ENCODE measurements around the gene TRIM24. TPM values are rescaled to one million over a fixed set of nuclear protein-coding genes. Genes with fewer than 3 reads are reported as not detected.

Gene TRIM24
- total and polyA plus RNA-seq, 2 experiments from 2014 or later: 3.4 to 7.5 TPM

DNA sequence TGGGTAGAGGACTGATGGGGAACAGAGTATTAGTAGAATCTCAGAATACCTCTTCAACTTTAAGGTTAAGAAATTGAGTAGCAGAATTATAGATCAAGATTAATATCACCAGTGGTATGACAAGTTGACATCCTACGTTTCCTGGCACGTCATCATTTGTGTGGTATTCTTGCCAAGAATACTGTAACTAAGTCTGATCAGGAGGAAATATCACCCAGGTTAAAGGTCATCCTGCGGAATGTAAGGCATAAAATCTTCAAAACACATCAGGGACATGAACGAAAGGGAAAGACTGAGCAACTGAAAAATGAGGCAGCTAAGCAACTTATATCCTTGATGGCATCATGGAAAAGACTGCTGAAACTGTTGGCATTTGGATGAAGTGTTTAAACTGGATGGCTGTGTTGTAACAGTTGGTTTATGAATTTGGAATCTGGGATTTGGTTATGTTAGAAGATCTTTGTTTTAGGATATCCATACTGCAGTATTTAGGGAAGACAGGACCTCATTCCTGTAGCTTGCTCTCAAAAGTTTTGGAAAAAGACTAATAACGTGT is 86.1 kb downstream of the TRIM24 start:
- H3K27ac ChIP-seq: no peak overlapping the region
- no peaks in the 10 kb centered on the region for H3K27me3 ChIP-seq (replicated peaks; ENCODE audit: insufficient read depth)
- no peaks in the 10 kb centered on the region for H3K79me2 ChIP-seq (ENCODE audit: insufficient read depth)
- TF ChIP-seq EZH2 (IDR thresholded peaks at IDR 0.05; ENCODE audit: insufficient read depth, poor library complexity, severe bottlenecking) (no peak), EZH2phosphoT487 (IDR thresholded peaks at IDR 0.05; ENCODE audit: insufficient read depth, low read depth) (no peak)
- H4K20me1 ChIP-seq (ENCODE audit: insufficient read depth): no peaks in the 10 kb centered on the region
- no peak overlapping the region for H3K4me3 ChIP-seq
- no peaks in the 10 kb centered on the region for H3K4me1 ChIP-seq (ENCODE audit: insufficient read depth)
- no peaks in the 10 kb centered on the region for H3F3A ChIP-seq (ENCODE audit: insufficient read depth)
- 96 to 98% methylated on average over 5 of the region's 5 CpGs for WGBS, 2 experiments (ENCODE audit: low coverage in 1 of 2, low lambda C conversion rate in 2 of 2, missing lambda C conversion rate in 2 of 2)
- H3K9ac ChIP-seq: no peak overlapping the region
- in situ Hi-C loops (cut with MboI): no loop called here
- DNase-seq: no peak
- no peaks in the 10 kb centered on the region for H3K9me2 ChIP-seq (ENCODE audit: insufficient read depth)
- no peaks in the 10 kb centered on the region for H3K9me3 ChIP-seq (ENCODE audit: low read depth)
- no peak overlapping the region for H3K4me2 ChIP-seq (ENCODE audit: unreplicated experiment)
- no peaks in the 10 kb centered on the region; the same call in 1 of the 2 replicates for H3K36me3 ChIP-seq (ENCODE audit: low read depth)
- H2AFZ ChIP-seq: no peak overlapping the region

DNA sequence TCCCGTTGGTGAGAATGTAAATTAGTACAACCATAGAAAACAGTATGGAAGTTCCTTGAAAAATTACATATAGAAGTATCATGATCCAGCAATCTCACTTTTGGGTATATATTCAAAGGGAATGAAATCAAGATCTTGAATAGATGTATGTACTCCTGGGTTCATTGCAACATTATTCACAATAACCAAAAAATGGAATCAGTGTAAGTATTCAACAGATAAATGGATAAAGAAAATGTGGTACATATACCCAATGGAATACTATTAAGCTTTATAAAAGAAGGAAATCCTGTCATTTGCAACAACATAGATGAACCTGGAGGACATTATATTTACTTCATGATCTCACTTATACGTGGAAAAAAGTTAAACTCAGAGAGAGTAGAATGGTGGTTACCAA is 86.8 kb downstream of the TRIM24 start:
- H3K4me1 ChIP-seq (ENCODE audit: insufficient read depth): no peaks in the 10 kb centered on the region
- H4K20me1 ChIP-seq (ENCODE audit: insufficient read depth): no peaks in the 10 kb centered on the region
- H3K9ac ChIP-seq: no peak overlapping the region
- H3K27me3 ChIP-seq (replicated peaks; ENCODE audit: insufficient read depth): no peaks in the 10 kb centered on the region
- no peak overlapping the region for H2AFZ ChIP-seq
- H3K4me2 ChIP-seq (ENCODE audit: unreplicated experiment): no peak overlapping the region
- 96 to 99% methylated on average over 2 of the region's 2 CpGs for WGBS, 2 experiments (ENCODE audit: low coverage in 1 of 2, low lambda C conversion rate in 2 of 2, missing lambda C conversion rate in 2 of 2)
- no peaks in the 10 kb centered on the region for H3F3A ChIP-seq (ENCODE audit: insufficient read depth)
- H3K9me3 ChIP-seq (ENCODE audit: low read depth): no peaks in the 10 kb centered on the region
- TF ChIP-seq EZH2phosphoT487 (IDR thresholded peaks at IDR 0.05; ENCODE audit: insufficient read depth, low read depth): no peak
- peaks cover 5% of the 10 kb centered on the region; the same call in 1 of the 2 replicates for H3K36me3 ChIP-seq (ENCODE audit: low read depth)
- H3K79me2 ChIP-seq (ENCODE audit: insufficient read depth): no peaks in the 10 kb centered on the region
- no peak for DNase-seq
- in situ Hi-C loops (cut with MboI): no loop called here
- no peak overlapping the region for H3K4me3 ChIP-seq
- H3K9me2 ChIP-seq (ENCODE audit: insufficient read depth): no peaks in the 10 kb centered on the region
- no peak overlapping the region for H3K27ac ChIP-seq

DNA sequence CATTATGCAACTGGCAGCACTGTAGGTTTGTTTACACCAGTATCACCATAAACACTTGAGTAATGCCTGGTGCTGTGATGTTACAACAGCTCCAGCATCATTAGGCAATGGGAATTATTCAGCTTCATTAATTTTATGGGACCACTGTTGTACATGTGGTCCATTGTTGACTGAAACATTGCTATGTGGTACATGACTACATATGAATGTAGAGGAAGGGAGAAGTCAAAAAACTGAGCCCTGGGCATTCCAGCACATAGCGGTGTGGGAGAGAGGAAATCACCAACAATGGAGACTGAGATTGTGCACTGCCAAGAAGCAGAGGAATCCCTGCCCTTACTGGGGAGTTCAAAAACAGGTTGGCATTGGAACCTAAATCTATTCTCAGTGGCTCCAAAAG is 89.0 kb downstream of the TRIM24 start:
- Histone ChIP-seq H3K4me1 (ENCODE audit: insufficient read depth) (no peaks in the 10 kb centered on the region), H3F3A (ENCODE audit: insufficient read depth) (no peaks in the 10 kb centered on the region), H3K9me2 (ENCODE audit: insufficient read depth) (no peaks in the 10 kb centered on the region), H3K27ac (no peak overlapping the region), H3K79me2 (ENCODE audit: insufficient read depth) (no peaks in the 10 kb centered on the region), H4K20me1 (ENCODE audit: insufficient read depth) (no peaks in the 10 kb centered on the region), H3K36me3 (ENCODE audit: low read depth) (peaks cover 16% of the 10 kb centered on the region), H3K9me3 (ENCODE audit: low read depth) (no peaks in the 10 kb centered on the region), H3K4me2 (ENCODE audit: unreplicated experiment) (no peak overlapping the region), H3K4me3 (no peak overlapping the region), H3K27me3 (replicated peaks; ENCODE audit: insufficient read depth) (no peaks in the 10 kb centered on the region), H2AFZ (no peak overlapping the region), H3K9ac (no peak overlapping the region)
- TF ChIP-seq EZH2 (IDR thresholded peaks at IDR 0.05; ENCODE audit: insufficient read depth, poor library complexity, severe bottlenecking) (no peak), EZH2phosphoT487 (IDR thresholded peaks at IDR 0.05; ENCODE audit: insufficient read depth, low read depth) (no peak)
- no peak for DNase-seq
- WGBS, 2 experiments (ENCODE audit: low coverage in 1 of 2, low lambda C conversion rate in 2 of 2, missing lambda C conversion rate in 2 of 2): 96 to 100% methylated on average over 1 of the region's 1 CpG
- in situ Hi-C loops (cut with MboI): no loop called here

DNA sequence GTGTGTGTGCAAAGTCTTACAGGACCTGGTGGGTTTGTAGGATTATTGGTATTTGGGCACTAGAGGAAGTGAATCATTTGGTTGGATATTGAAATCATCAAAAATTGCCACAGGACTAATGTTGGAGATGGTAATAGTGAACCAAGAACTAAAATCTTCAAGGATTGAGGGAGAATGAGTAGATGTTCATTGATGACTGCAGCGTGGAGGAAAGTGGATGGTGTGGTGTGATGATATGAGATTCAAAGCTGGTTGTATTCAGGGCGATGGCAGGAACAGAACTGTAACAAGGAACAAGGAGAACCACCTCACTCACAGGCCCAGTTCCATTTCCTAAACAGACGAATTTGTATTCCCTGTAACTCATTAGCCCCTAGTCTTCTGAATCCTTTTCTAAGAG is 90.3 kb downstream of the TRIM24 start:
- H3K36me3 ChIP-seq (ENCODE audit: low read depth): peaks cover 25% of the 10 kb centered on the region
- 95 to 97% methylated on average over 3 of the region's 3 CpGs for WGBS, 2 experiments (ENCODE audit: low coverage in 1 of 2, low lambda C conversion rate in 2 of 2, missing lambda C conversion rate in 2 of 2)
- TF ChIP-seq EZH2phosphoT487 (IDR thresholded peaks at IDR 0.05; ENCODE audit: insufficient read depth, low read depth) (no peak), EZH2 (IDR thresholded peaks at IDR 0.05; ENCODE audit: insufficient read depth, poor library complexity, severe bottlenecking) (no peak)
- no peak overlapping the region for H3K4me3 ChIP-seq
- no peaks in the 10 kb centered on the region for H3K9me2 ChIP-seq (ENCODE audit: insufficient read depth)
- in situ Hi-C loops (cut with MboI): no loop called here
- no peaks in the 10 kb centered on the region for H3K4me1 ChIP-seq (ENCODE audit: insufficient read depth)
- H3K4me2 ChIP-seq (ENCODE audit: unreplicated experiment): no peak overlapping the region
- no peaks in the 10 kb centered on the region for H3K27me3 ChIP-seq (replicated peaks; ENCODE audit: insufficient read depth)
- H3K9me3 ChIP-seq (ENCODE audit: low read depth): no peaks in the 10 kb centered on the region
- no peaks in the 10 kb centered on the region for H4K20me1 ChIP-seq (ENCODE audit: insufficient read depth)
- no peak overlapping the region for H2AFZ ChIP-seq
- H3K79me2 ChIP-seq (ENCODE audit: insufficient read depth): no peaks in the 10 kb centered on the region
- no peak overlapping the region for H3K9ac ChIP-seq
- H3K27ac ChIP-seq: no peak overlapping the region
- H3F3A ChIP-seq (ENCODE audit: insufficient read depth): no peaks in the 10 kb centered on the region
- DNase-seq: no peak

DNA sequence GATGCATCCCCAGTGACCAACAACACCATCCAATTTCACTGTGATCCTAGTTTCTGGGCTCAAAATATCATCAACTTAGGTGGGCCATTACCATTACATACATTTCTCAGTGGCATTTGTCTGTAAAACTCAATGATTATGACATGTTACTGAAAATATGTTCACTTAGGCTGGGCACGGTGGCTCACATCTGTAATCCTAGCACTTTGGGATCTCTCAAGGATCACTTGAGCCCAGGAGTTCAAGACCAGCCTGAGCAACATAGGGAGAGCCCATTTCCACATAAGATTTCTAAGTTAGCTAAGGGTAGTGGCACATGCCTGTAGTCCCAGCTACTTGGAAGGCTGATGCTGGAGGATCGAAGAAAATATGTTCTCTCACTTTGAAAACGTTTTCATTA is 91.0 kb downstream of the TRIM24 start:
- no peaks in the 10 kb centered on the region for H4K20me1 ChIP-seq (ENCODE audit: insufficient read depth)
- no peak for DNase-seq
- no peak overlapping the region for H3K27ac ChIP-seq
- H3K27me3 ChIP-seq (replicated peaks; ENCODE audit: insufficient read depth): no peaks in the 10 kb centered on the region
- no peaks in the 10 kb centered on the region for H3K79me2 ChIP-seq (ENCODE audit: insufficient read depth)
- in situ Hi-C loops (cut with MboI): no loop called here
- H3K4me2 ChIP-seq (ENCODE audit: unreplicated experiment): no peak overlapping the region
- no peak for TF ChIP-seq EZH2 (IDR thresholded peaks at IDR 0.05; ENCODE audit: insufficient read depth, poor library complexity, severe bottlenecking)
- TF ChIP-seq EZH2phosphoT487 (IDR thresholded peaks at IDR 0.05; ENCODE audit: insufficient read depth, low read depth): no peak
- H3F3A ChIP-seq (ENCODE audit: insufficient read depth): no peaks in the 10 kb centered on the region
- H3K4me3 ChIP-seq: no peak overlapping the region
- H3K9me3 ChIP-seq (ENCODE audit: low read depth): peaks cover under 1% of the 10 kb centered on the region
- no peaks in the 10 kb centered on the region for H3K4me1 ChIP-seq (ENCODE audit: insufficient read depth)
- H3K9me2 ChIP-seq (ENCODE audit: insufficient read depth): no peaks in the 10 kb centered on the region
- no peak overlapping the region for H3K9ac ChIP-seq
- peaks cover 32% of the 10 kb centered on the region for H3K36me3 ChIP-seq (ENCODE audit: low read depth)
- 92 to 96% methylated on average over 3 of the region's 3 CpGs for WGBS, 2 experiments (ENCODE audit: low coverage in 1 of 2, low lambda C conversion rate in 2 of 2, missing lambda C conversion rate in 2 of 2)
- H2AFZ ChIP-seq: no peak overlapping the region

Measured in GM23248 (cell line).